Sigmoid colon (tissue), 7 donors: ENCODE measurements around the gene CD4. TPM values are rescaled to one million over a fixed set of nuclear protein-coding genes. Genes with fewer than 3 reads are reported as not detected.

Experiments used
- DNase-seq: peaks from one replicate; pipeline ENCODE4 v3.0.0-alpha.2; 2019
- H3K27ac ChIP-seq, 4 donors: fragments of 200-600 bp; sonication (generic); one replicate each; pipeline ENCODE4 v1.5.1; 2016 to 2019; ENCODE audit warnings: mild to moderate bottlenecking in 1 of 4
- H3K27me3 ChIP-seq, 3 donors: fragments of 200-600 bp; sonication (generic); one replicate each; pipeline ENCODE4 v1.5.1; 2019; ENCODE audit warnings: mild to moderate bottlenecking in 1 of 3
- H3K36me3 ChIP-seq, 4 donors: fragments of 200-600 bp; sonication (generic); one replicate each; pipeline ENCODE4 v1.5.1; 2016 to 2019
- H3K4me1 ChIP-seq, 4 donors: fragments of 200-600 bp; sonication (generic); one replicate each; pipeline ENCODE4 v1.5.1; 2017 to 2019
- H3K4me3 ChIP-seq, 4 donors: fragments of 200-600 bp; sonication (generic); one replicate each; pipeline ENCODE4 v1.5.1; 2017 to 2019; ENCODE audit warnings: mild to moderate bottlenecking in 2 of 4, moderate library complexity in 1 of 4
- H3K9me3 ChIP-seq, 4 donors: fragments of 200-600 bp in 3 of 4; sonication (generic) in 3 of 4; one replicate each; pipeline versions ENCODE4 v1.5.1 to v1.6.1; 2013 to 2019
- EP300 ChIP-seq, 4 donors: sonication (generic); formaldehyde crosslinking; IDR thresholded peaks; one replicate each; pipeline ENCODE4 v1.6.1; 2017; ENCODE audit warnings: antibody characterized with exemption in 4 of 4
- POLR2A ChIP-seq, 2 donors: fragments of 450-650 bp; IDR thresholded peaks; one replicate each; pipeline ENCODE4 v1.6.1; 2016; ENCODE audit warnings: antibody characterized with exemption in 2 of 2, mild to moderate bottlenecking in 2 of 2, moderate library complexity in 2 of 2
- POLR2AphosphoS5 ChIP-seq, 4 donors: sonication (generic); formaldehyde crosslinking; IDR thresholded peaks; one replicate each; pipeline ENCODE4 v1.6.1; 2017; ENCODE audit warnings: antibody characterized with exemption in 4 of 4
- WGBS, 2 donors: extraction: QIAGEN DNeasy Blood & Tissue Kit; methylation state at CpG; one replicate each; pipeline ENCODE4 v1.1.7; 2013; 5-methylcytosine and 5-hydroxymethylcytosine counted together
- intact Hi-C: fragments of 100-400 bp; cut with DNase I; formaldehyde crosslinking; loops from one replicate; pipeline ENCODE4 v1.15.1; 2023
- polyA plus RNA-seq, 3 donors: library from polyadenylated mRNA; stranded (reverse); fragments of 200-250 nt; gene quantifications; one replicate each; pipeline ENCODE4 v1.2.3, GENCODE V29; 2013
- total RNA-seq, 4 donors: library from RNA; depleted of rRNA; stranded (reverse); fragments of >200 nt; gene quantifications; one replicate each; pipeline ENCODE4 v1.1.0, GENCODE V29; 2016
- TF ChIP-seq, protein P1 (sequence below), 4 experiments: fragments of 450-650 bp in 3 of 4; fragments of 200-600 bp in 1 of 4; IDR thresholded peaks; one replicate each; pipeline ENCODE4 v1.5.1; 2016 to 2019; ENCODE audit warnings: antibody characterized with exemption in 4 of 4, mild to moderate bottlenecking in 3 of 4, moderate library complexity in 2 of 4
- donor health status: healthy with polysubstance abuse.
- donor health status: Bipolar disorder and iron deficiency.
- donor health status: healthy.

CD4 gene
- total and polyA plus RNA-seq, 7 donors: 2.5 to 29.7 (median 11.8) TPM

DNA sequence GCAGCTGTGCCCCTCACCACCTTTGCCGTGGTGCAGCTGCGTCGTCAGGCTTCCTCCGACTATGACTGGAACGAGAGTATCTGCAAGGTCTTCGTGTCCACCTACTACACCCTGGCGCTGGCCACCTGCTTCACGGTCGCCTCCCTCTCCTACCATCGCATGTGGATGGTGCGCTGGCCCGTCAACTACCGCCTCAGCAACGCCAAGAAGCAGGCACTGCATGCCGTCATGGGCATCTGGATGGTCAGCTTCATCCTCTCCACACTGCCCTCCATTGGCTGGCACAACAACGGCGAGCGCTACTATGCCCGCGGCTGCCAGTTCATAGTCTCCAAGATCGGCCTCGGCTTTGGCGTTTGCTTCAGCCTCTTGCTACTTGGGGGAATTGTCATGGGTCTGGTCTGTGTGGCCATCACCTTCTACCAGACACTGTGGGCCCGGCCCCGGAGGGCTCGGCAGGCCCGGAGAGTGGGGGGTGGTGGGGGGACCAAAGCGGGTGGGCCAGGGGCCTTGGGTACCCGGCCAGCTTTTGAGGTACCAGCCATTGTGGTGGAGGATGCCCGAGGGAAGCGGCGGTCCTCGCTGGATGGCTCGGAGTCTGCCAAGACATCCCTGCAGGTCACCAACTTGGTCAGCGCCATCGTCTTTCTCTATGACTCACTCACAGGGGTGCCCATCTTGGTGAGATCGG lies 34.9 kb downstream of the CD4 start:
- Histone ChIP-seq H3K4me3 (no peak overlapping the region), H3K27ac (no peak overlapping the region), H3K4me1 (peaks cover 3 to 53% (median 42%) of the 10 kb centered on the region in 4 donors), H3K9me3 (no peaks in the 10 kb centered on the region), H3K36me3 (no peaks in the 10 kb centered on the region), H3K27me3 (no peaks in the 10 kb centered on the region)
- TF ChIP-seq EP300 (IDR thresholded peaks at IDR 0.05): no peak
- TF ChIP-seq POLR2A (IDR thresholded peaks at IDR 0.05): no peak
- TF ChIP-seq, protein P1, sequence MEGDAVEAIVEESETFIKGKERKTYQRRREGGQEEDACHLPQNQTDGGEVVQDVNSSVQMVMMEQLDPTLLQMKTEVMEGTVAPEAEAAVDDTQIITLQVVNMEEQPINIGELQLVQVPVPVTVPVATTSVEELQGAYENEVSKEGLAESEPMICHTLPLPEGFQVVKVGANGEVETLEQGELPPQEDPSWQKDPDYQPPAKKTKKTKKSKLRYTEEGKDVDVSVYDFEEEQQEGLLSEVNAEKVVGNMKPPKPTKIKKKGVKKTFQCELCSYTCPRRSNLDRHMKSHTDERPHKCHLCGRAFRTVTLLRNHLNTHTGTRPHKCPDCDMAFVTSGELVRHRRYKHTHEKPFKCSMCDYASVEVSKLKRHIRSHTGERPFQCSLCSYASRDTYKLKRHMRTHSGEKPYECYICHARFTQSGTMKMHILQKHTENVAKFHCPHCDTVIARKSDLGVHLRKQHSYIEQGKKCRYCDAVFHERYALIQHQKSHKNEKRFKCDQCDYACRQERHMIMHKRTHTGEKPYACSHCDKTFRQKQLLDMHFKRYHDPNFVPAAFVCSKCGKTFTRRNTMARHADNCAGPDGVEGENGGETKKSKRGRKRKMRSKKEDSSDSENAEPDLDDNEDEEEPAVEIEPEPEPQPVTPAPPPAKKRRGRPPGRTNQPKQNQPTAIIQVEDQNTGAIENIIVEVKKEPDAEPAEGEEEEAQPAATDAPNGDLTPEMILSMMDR (IDR thresholded peaks at IDR 0.05): no peak
- no peak for TF ChIP-seq POLR2AphosphoS5 (IDR thresholded peaks at IDR 0.05)
- DNase-seq: no peak
- intact Hi-C loops: loop anchor here (2.0 kb wide), 2 partner anchors 45 to 89 kb away; no protein-coding TSS in a partner anchor
- WGBS, 2 donors: 80 to 88% methylated on average over 37 of the region's 37 CpGs

DNA sequence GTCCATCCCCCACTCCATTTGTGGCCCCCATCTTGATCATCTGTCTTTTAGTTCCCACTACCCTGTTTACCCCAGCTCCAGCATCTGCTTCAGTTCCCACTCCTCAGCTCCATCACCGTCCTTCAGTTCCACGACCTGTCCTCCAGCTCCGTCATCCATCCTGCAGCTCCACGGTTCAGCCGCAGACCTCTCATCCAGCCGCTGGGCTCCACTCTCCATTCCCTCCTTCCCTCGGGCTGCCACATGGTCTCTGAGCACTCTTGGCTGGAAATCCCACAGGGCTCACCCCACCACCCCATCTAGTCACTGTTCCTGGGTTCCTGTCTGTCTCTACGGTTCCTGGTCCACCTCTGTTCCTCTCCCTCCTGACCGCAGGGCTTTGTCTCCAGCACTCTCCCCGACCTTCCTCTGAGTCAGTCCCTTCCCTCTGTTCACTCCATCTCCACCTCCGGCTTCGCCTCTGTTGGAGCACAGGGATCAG lies 35.6 kb downstream of the CD4 start:
- no peak overlapping the region for H3K4me3 ChIP-seq
- H3K27me3 ChIP-seq: no peaks in the 10 kb centered on the region
- intact Hi-C loops: loop anchor here (1.0 to 5.0 kb wide), 5 partner anchors 46 to 208 kb away; partner anchors contain the start of genes MLF2 and PTMS
- 56 to 57% methylated on average over 11 to 12 of the region's 12 CpGs for WGBS, 2 donors
- no peak overlapping the region for H3K27ac ChIP-seq
- TF ChIP-seq EP300 (IDR thresholded peaks at IDR 0.05) (no peak), POLR2AphosphoS5 (IDR thresholded peaks at IDR 0.05) (no peak), POLR2A (IDR thresholded peaks at IDR 0.05) (no peak)
- TF ChIP-seq, protein P1 (IDR thresholded peaks at IDR 0.05): no peak
- H3K9me3 ChIP-seq: no peaks in the 10 kb centered on the region
- peaks cover 3 to 60% (median 49%) of the 10 kb centered on the region in 4 donors for H3K4me1 ChIP-seq
- H3K36me3 ChIP-seq: no peaks in the 10 kb centered on the region
- DNase-seq: no peak

DNA sequence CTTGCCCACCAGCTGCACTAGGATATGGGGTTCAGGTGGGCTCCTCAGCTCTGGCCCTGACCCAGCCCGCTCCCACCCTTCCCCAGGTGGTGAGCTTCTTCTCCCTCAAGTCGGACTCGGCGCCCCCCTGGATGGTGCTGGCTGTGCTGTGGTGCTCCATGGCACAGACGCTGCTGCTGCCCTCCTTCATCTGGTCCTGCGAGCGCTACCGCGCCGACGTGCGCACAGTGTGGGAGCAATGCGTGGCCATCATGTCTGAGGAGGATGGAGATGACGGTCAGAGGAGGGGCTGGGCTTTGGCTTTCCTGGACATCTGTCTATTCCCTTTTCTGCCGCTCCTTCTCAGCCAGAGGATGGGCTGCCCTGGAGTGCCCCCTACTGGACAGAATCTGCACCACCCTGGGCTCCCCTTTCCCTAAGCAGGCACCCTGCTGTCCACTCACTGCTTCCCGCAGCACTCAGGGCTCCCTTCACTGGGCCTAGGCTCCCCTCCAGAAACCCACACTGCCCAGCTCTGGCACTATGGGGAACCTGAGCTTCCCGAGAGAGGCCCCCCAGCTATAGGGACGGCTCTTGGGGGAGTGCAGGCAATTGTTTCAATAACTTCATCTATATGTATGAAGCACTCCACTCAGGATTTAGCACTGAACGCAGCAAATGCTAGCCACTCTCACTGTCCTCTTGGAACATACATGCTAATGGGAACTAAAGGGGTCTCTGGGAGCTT lies 36.2 kb downstream of the CD4 start:
- Histone ChIP-seq H3K27ac (no peak overlapping the region), H3K4me1 (peaks cover 3 to 66% (median 49%) of the 10 kb centered on the region in 4 donors), H3K27me3 (no peaks in the 10 kb centered on the region), H3K36me3 (no peaks in the 10 kb centered on the region), H3K4me3 (peak overlapping the region in 1 of 4 donors; percentile 18), H3K9me3 (no peaks in the 10 kb centered on the region)
- intact Hi-C loops: loop anchor here (1.0 to 5.0 kb wide), 5 partner anchors 47 to 208 kb away; partner anchors contain the start of genes MLF2 and PTMS
- 11 to 15% methylated on average over 19 of the region's 19 CpGs for WGBS, 2 donors
- peak; percentile 94 for DNase-seq
- TF ChIP-seq EP300 (IDR thresholded peaks at IDR 0.05) (no peak), POLR2AphosphoS5 (IDR thresholded peaks at IDR 0.05) (peak in 3 of 4 donors; percentile 4 to 22 (median 9)), POLR2A (IDR thresholded peaks at IDR 0.05) (no peak)
- TF ChIP-seq, protein P1 (IDR thresholded peaks at IDR 0.05): peak; percentile 84 to 95 (median 92)

DNA sequence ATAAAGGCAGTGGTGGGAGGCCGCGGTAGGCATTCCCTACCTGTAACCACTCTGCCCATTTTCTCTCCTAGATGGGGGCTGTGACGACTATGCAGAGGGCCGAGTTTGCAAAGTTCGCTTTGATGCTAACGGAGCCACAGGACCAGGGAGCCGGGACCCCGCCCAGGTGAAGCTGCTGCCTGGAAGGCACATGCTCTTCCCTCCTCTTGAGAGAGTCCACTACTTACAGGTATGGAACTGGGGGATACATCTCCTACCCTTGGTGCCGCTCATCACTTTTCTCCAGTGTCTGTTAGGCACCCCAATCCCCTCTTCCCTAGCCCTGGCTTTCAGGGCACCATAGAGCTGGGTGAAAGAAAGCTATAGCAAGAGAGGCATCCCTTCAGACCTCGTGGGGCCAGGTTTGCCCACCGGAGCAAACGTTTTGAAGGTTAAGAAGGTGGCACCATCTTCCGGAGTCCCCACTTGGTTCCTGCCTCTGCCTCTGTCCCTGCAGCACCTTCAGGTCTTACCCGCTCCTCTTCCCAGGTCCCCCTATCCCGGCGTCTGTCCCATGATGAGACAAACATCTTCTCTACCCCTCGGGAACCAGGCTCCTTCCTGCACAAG lies 36.9 kb downstream of the CD4 start:
- H3K4me1 ChIP-seq: peaks cover 3 to 62% (median 44%) of the 10 kb centered on the region in 4 donors
- H3K27me3 ChIP-seq: no peaks in the 10 kb centered on the region
- no peak for DNase-seq
- peak overlapping the region in 1 of 4 donors; percentile 91 for H3K27ac ChIP-seq
- 76 to 85% methylated on average over 17 of the region's 17 CpGs for WGBS, 2 donors
- no peak overlapping the region for H3K4me3 ChIP-seq
- H3K9me3 ChIP-seq: no peaks in the 10 kb centered on the region
- peaks cover 0 to 5% (median under 1%) of the 10 kb centered on the region in 4 donors for H3K36me3 ChIP-seq
- TF ChIP-seq POLR2A (IDR thresholded peaks at IDR 0.05) (no peak), POLR2AphosphoS5 (IDR thresholded peaks at IDR 0.05) (no peak), EP300 (IDR thresholded peaks at IDR 0.05) (no peak)
- TF ChIP-seq, protein P1 (IDR thresholded peaks at IDR 0.05): no peak
- intact Hi-C loops: loop anchor here (5.0 kb wide), 2 partner anchors 59 to 209 kb away; partner anchors contain the start of gene PTMS
